ENCODE data around the gene SCAND1. TPM values are rescaled to one million over a fixed set of nuclear protein-coding genes. Genes with fewer than 3 reads are reported as not detected.
"Not testable (repeated sequence)": the region's sequence is repeated elsewhere in the genome, so short reads cannot be mapped to it uniquely, and the experiment has no call there.

The SCAND1 gene
- total and polyA plus RNA-seq, 2 experiments from 2014 or later, result 45.7 to 177 TPM

DNA sequence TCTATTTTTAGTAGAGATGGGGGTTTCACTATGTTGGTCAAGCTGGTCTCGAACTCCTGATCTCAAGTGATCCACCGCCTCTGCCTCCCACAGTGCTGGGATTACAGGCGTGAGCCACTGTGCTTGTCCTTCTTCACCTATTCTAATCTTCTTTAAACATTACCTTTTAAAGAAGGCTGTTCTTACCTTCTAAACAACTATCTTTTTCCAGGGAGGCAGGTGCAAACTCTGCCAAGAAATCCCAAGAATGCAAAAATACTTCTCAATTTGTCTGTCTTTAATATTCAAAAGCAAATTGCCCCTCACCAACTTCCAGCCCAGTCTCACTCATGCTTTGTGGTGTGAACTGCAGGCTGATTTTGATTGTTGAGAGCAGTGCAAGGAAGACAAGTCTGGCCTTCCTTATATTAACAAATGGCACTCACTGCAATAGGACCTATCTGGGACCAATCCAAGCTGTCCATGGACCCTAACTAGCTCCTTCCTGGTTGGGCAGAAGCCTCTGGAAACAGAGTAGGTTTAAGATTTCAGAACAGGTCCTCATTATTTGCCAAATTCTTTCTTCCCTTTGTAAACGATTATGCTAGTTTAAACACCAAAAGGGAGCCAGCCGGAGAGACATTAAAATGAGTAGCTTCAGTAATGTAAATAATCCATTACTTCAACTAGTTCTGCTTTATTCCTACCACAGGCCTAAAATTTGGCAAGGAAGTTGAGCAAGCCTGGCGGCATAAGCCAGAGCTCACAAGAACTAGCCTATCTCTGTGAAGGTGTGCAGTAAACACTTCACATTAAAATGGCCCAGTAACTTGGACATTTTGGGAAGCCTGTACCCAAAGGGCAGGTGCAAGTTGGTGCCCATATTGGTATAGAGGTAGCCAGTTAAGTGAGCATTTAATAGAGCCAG, 1.6 kb downstream of the SCAND1 start:
- H3K79me2 ChIP-seq, result peaks cover 38% of the 10 kb centered on the region
- peak overlapping the region; percentile 99 for H3K27ac ChIP-seq
- WGBS (ENCODE audit: low lambda C conversion rate, missing lambda C conversion rate), result 46% methylated on average over 6 of the region's 6 CpGs
- no peaks in the 10 kb centered on the region for H3K27me3 ChIP-seq
- H4K20me1 ChIP-seq (ENCODE audit: insufficient read depth, poor library complexity, severe bottlenecking), result no peaks in the 10 kb centered on the region
- peak overlapping the region; percentile 84 for H3K4me3 ChIP-seq
- H3K36me3 ChIP-seq (replicated peaks; ENCODE audit: insufficient read depth, low read depth), result no peaks in the 10 kb centered on the region
- H3K9me2 ChIP-seq (replicated peaks; ENCODE audit: insufficient read depth), result no peaks in the 10 kb centered on the region
- peaks cover 17% of the 10 kb centered on the region for H3K4me1 ChIP-seq (ENCODE audit: insufficient read depth)
- TF ChIP-seq, protein P1, sequence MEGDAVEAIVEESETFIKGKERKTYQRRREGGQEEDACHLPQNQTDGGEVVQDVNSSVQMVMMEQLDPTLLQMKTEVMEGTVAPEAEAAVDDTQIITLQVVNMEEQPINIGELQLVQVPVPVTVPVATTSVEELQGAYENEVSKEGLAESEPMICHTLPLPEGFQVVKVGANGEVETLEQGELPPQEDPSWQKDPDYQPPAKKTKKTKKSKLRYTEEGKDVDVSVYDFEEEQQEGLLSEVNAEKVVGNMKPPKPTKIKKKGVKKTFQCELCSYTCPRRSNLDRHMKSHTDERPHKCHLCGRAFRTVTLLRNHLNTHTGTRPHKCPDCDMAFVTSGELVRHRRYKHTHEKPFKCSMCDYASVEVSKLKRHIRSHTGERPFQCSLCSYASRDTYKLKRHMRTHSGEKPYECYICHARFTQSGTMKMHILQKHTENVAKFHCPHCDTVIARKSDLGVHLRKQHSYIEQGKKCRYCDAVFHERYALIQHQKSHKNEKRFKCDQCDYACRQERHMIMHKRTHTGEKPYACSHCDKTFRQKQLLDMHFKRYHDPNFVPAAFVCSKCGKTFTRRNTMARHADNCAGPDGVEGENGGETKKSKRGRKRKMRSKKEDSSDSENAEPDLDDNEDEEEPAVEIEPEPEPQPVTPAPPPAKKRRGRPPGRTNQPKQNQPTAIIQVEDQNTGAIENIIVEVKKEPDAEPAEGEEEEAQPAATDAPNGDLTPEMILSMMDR (IDR thresholded peaks at IDR 0.05; ENCODE audit: poor library complexity), result no peak
- TF ChIP-seq EZH2 (IDR thresholded peaks at IDR 0.05; ENCODE audit: borderline replicate concordance), result no peak
- TF ChIP-seq EZH2phosphoT487 (IDR thresholded peaks at IDR 0.05; ENCODE audit: low read depth, severe bottlenecking, unreplicated experiment), result no peak
- H3K9me3 ChIP-seq (ENCODE audit: low read depth), result no peaks in the 10 kb centered on the region
- no peak overlapping the region for H2AFZ ChIP-seq
- DNase-seq (ENCODE audit: low spot score), result peak; percentile 11
- H3K4me2 ChIP-seq, result peak overlapping the region; percentile 89

- H4K20me1 ChIP-seq (ENCODE audit: insufficient read depth, poor library complexity, severe bottlenecking); DNase-seq (ENCODE audit: low spot score); H3K9me2 ChIP-seq (replicated peaks; ENCODE audit: insufficient read depth); H3K9me3 ChIP-seq (ENCODE audit: low read depth); H3K27me3 ChIP-seq; H3K36me3 ChIP-seq (replicated peaks; ENCODE audit: insufficient read depth, low read depth); H3K4me3 ChIP-seq; H2AFZ ChIP-seq: not testable (repeated sequence)
- WGBS (ENCODE audit: low lambda C conversion rate, missing lambda C conversion rate), result over 99% methylated on average over 14 of the region's 14 CpGs
- Histone ChIP-seq H3K4me2 (peak overlapping the region; percentile 89), H3K27ac (peak overlapping the region; percentile 99), H3K4me1 (ENCODE audit: insufficient read depth) (peaks cover 17% of the 10 kb centered on the region), H3K79me2 (peaks cover 38% of the 10 kb centered on the region)
These were observed 2.2 kb downstream of the SCAND1 start for GRCh38 chr20:35952080-35952479.

DNA sequence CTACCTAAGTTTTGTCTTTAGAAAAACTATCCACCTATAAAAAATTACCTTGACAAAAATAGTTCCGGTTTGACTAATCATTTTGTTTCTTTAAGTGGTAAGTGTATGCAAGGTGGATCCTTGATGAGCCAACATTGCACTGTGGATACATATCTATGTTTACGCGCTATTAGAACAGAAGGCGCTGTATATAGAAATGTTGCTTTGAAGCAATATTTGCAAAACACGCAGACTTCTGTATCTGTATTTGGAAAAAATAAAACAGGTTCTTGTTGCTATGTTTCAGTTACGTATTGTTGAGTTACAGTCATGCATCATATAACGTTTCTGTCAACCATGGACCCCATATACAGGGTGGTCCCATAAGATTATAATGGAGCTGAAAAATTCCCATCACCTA, 4.2 kb downstream of the SCAND1 start:
- peaks cover 38% of the 10 kb centered on the region for H3K79me2 ChIP-seq
- H3K4me3 ChIP-seq, result no peak overlapping the region
- no peak overlapping the region for H3K27ac ChIP-seq
- H3K4me1 ChIP-seq (ENCODE audit: insufficient read depth), result peaks cover 13% of the 10 kb centered on the region
- no peak for DNase-seq (ENCODE audit: low spot score)
- no peak overlapping the region for H2AFZ ChIP-seq
- WGBS (ENCODE audit: low lambda C conversion rate, missing lambda C conversion rate), result 96% methylated on average over 7 of the region's 7 CpGs
- TF ChIP-seq, protein P1 (IDR thresholded peaks at IDR 0.05; ENCODE audit: poor library complexity), result no peak
- TF ChIP-seq EZH2 (IDR thresholded peaks at IDR 0.05; ENCODE audit: borderline replicate concordance), result no peak
- TF ChIP-seq EZH2phosphoT487 (IDR thresholded peaks at IDR 0.05; ENCODE audit: low read depth, severe bottlenecking, unreplicated experiment), result no peak
- no peak overlapping the region for H3K4me2 ChIP-seq
- H3K36me3 ChIP-seq (replicated peaks; ENCODE audit: insufficient read depth, low read depth), result no peaks in the 10 kb centered on the region
- H3K9me3 ChIP-seq (ENCODE audit: low read depth), result no peaks in the 10 kb centered on the region
- no peaks in the 10 kb centered on the region for H4K20me1 ChIP-seq (ENCODE audit: insufficient read depth, poor library complexity, severe bottlenecking)
- H3K9me2 ChIP-seq (replicated peaks; ENCODE audit: insufficient read depth), result no peaks in the 10 kb centered on the region
- no peaks in the 10 kb centered on the region for H3K27me3 ChIP-seq

- Histone ChIP-seq H2AFZ (no peak overlapping the region), H3K9me3 (ENCODE audit: low read depth) (no peaks in the 10 kb centered on the region), H4K20me1 (ENCODE audit: insufficient read depth, poor library complexity, severe bottlenecking) (no peaks in the 10 kb centered on the region), H3K36me3 (replicated peaks; ENCODE audit: insufficient read depth, low read depth) (no peaks in the 10 kb centered on the region), H3K9me2 (replicated peaks; ENCODE audit: insufficient read depth) (no peaks in the 10 kb centered on the region), H3K27me3 (no peaks in the 10 kb centered on the region), H3K4me1 (ENCODE audit: insufficient read depth) (peaks cover 11% of the 10 kb centered on the region), H3K4me3 (no peak overlapping the region), H3K79me2 (peaks cover 31% of the 10 kb centered on the region), H3K4me2 (no peak overlapping the region), H3K27ac (no peak overlapping the region)
- WGBS (ENCODE audit: low lambda C conversion rate, missing lambda C conversion rate), result 100% methylated on average over 2 of the region's 2 CpGs
- DNase-seq (ENCODE audit: low spot score), result no peak
- TF ChIP-seq, protein P1 (IDR thresholded peaks at IDR 0.05; ENCODE audit: poor library complexity), result no peak
- TF ChIP-seq EZH2phosphoT487 (IDR thresholded peaks at IDR 0.05; ENCODE audit: low read depth, severe bottlenecking, unreplicated experiment), result no peak
- TF ChIP-seq EZH2 (IDR thresholded peaks at IDR 0.05; ENCODE audit: borderline replicate concordance), result no peak
These were observed 6.4 kb downstream of the SCAND1 start for GRCh38 chr20:35947907-35948306.
